GM19467 (cell line): ENCODE measurements around the gene KMT2A.
A peak's percentile ranks its signal among the peaks of the same experiment; 100 is the strongest.
"Not testable (repeated sequence)": the region's sequence is repeated elsewhere in the genome, so short reads cannot be mapped to it uniquely, and the experiment has no call there.

Experiments used
- ATAC-seq: cut with Tn5 transposase; IDR thresholded peaks from one replicate; pipeline ENCODE4 v1.9.1; 2021; ENCODE audit warnings: mild to moderate bottlenecking, moderate library complexity; ENCODE audit not compliant: unreplicated experiment

KMT2A gene

GRCh38 chr11:118435893-118436624 is at the start of gene KMT2A:
TSS of gene KMT2A (plus strand) at chr11:118436492. CDS start at chr11:118436513, 21 bp downstream.
- peak; percentile 44 for ATAC-seq

- ATAC-seq: no peak
Observed at GRCh38 chr11:118396097-118396501, 40.2 kb upstream of the KMT2A start.

- no peak for ATAC-seq
Observed at GRCh38 chr11:118397448-118397847, 38.8 kb upstream of the KMT2A start.

- no peak for ATAC-seq
Observed at GRCh38 chr11:118398791-118399559, 37.3 kb upstream of the KMT2A start.

GRCh38 chr11:118401151-118401879 is 35.0 kb upstream of the KMT2A start, which contains the start of gene ATP5MG:
TSS of gene ATP5MG (plus strand) at chr11:118401606. CDS start at chr11:118401666, 60 bp downstream.
- peak; percentile 53 for ATAC-seq

GRCh38 chr11:118401880-118402590 is 34.3 kb upstream of the KMT2A start:
- no peak for ATAC-seq

GRCh38 chr11:118402594-118402993 is 33.7 kb upstream of the KMT2A start:
- not testable (repeated sequence) for ATAC-seq

GRCh38 chr11:118406599-118407166 is 29.6 kb upstream of the KMT2A start:
- ATAC-seq: no peak

- ATAC-seq: no peak
Observed at GRCh38 chr11:118410055-118410745, 26.1 kb upstream of the KMT2A start.

GRCh38 chr11:118411530-118411929 is 24.8 kb upstream of the KMT2A start:
- ATAC-seq: no peak

- no peak for ATAC-seq
Observed at GRCh38 chr11:118412921-118413320, 23.4 kb upstream of the KMT2A start.

- no peak for ATAC-seq
Observed at GRCh38 chr11:118415062-118415738, 21.1 kb upstream of the KMT2A start.

- ATAC-seq: no peak
Observed at GRCh38 chr11:118415739-118416068, 20.6 kb upstream of the KMT2A start.

GRCh38 chr11:118416900-118417299 is 19.4 kb upstream of the KMT2A start:
- not testable (repeated sequence) for ATAC-seq

GRCh38 chr11:118417801-118418200 is 18.5 kb upstream of the KMT2A start:
- no peak for ATAC-seq

- no peak for ATAC-seq
Observed at GRCh38 chr11:118418766-118419165, 17.5 kb upstream of the KMT2A start.

GRCh38 chr11:118427707-118428106 is 8.6 kb upstream of the KMT2A start:
- no peak for ATAC-seq

- ATAC-seq: no peak
Observed at GRCh38 chr11:118430956-118431355, 5.3 kb upstream of the KMT2A start.

- no peak for ATAC-seq
Observed at GRCh38 chr11:118434123-118434552, 2.2 kb upstream of the KMT2A start.
